ENCODE measurements around the gene NR6A1.
"Not testable (repeated sequence)": the region's sequence is repeated elsewhere in the genome, so short reads cannot be mapped to it uniquely, and the experiment has no call there.

The NR6A1 gene

DNA sequence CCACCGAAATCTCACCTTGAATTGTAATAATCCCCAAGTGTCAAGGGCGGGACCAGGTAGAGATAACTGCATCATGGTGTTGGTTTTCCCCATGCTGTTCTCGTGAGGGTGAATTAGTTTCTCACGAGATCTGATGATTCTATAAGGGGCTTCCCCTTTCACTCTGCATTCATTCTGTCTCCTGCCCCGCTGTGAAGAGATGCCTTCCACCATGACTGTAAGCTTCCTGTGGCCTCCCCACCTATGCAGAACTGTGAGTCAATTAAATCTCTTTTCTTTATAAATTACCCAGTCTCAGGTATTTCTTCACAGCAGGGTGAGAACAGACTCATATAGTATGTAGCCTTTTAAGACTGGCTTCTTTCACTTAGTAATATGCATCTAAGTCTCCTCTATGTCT, 135.8 kb downstream of the NR6A1 start:
- H3K36me3 Mint-ChIP-seq = no peaks in the 10 kb centered on the region
- no peaks in the 10 kb centered on the region for H3K4me1 Mint-ChIP-seq (ENCODE audit: low read depth)
- no peak overlapping the region for H3K27ac Mint-ChIP-seq
- H3K4me3 Mint-ChIP-seq = no peak overlapping the region
- peaks cover 19% of the 10 kb centered on the region for H3K27me3 Mint-ChIP-seq
- no peaks in the 10 kb centered on the region for H3K9me3 Mint-ChIP-seq (ENCODE audit: low read depth)

DNA sequence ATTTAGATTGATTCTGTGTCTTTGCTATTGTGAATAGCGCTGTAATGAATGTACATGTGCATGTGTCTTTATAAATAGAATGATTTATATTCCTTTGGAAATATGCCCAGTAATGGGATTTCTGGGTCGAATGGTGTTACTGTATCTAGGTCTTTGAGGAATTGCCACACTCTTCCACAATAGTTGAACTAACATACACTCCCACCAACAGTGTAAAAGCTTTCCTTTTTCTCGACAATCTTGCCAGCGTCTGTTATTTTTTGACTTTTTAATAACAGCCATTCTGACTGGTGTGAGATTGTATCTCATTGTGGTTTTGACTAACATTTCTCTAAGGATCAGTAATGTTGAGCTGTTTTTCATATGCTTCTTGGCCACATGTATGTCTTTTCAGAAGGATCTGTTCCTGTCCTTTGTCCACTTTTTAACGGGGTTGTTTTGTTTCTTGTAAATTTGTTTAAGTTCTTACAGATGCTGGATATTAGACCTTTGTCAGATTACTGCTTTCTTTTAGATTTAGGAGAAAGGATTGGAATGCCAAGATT, 139.0 kb downstream of the NR6A1 start:
- peaks cover 12% of the 10 kb centered on the region for H3K27me3 Mint-ChIP-seq
- H3K27ac Mint-ChIP-seq = no peak overlapping the region
- H3K4me1 Mint-ChIP-seq (ENCODE audit: low read depth) = no peaks in the 10 kb centered on the region

DNA sequence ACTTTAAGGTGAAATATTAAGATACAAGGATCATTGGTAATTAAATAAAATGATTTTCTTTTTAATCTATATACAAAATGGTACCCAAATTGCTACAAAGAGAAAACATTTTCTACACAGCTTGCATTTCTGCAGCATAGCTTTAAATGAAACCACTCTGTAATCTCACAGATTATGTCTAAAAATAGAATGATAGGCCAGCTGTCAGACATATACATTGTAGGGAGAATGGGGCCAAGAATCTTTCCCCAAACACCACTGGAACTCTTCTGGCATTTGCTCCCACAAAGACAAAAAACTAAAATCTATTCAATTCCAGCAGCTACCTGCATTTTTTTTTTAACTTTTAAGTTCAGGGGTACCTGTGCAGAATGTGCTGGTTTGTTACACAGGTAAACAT, 139.8 kb downstream of the NR6A1 start:
- no peak overlapping the region for H3K27ac Mint-ChIP-seq
- H3K27me3 Mint-ChIP-seq = peaks cover 5% of the 10 kb centered on the region
- no peaks in the 10 kb centered on the region for H3K4me1 Mint-ChIP-seq (ENCODE audit: low read depth)
- no peaks in the 10 kb centered on the region for H3K9me3 Mint-ChIP-seq (ENCODE audit: low read depth)
- no peak overlapping the region for H3K4me3 Mint-ChIP-seq
- no peaks in the 10 kb centered on the region for H3K36me3 Mint-ChIP-seq

More for the DNA sequence above, 139.0 kb downstream of the NR6A1 start:
- Mint-ChIP-seq H3K4me3 (no peak overlapping the region), H3K36me3 (no peaks in the 10 kb centered on the region), H3K9me3 (ENCODE audit: low read depth) (no peaks in the 10 kb centered on the region)

DNA sequence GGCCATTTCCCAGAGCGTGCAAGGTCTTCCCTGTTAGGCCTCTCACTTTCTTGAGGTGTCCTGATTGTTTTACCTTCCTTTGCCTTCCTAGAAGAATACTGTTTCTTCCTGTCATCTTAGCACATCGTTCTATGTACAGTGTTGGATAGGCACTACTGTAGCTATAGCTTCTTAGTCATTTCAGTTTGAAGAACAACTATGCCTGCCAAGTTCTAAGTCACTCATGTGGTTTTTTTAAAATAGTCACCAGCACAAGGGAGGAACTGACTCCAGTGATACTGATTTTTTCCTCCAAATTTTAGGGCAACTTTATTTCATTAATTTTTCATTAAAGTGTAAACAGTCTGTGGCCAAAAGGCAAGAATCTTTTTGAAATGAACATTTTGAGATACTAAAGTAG, 141.5 kb downstream of the NR6A1 start:
- Mint-ChIP-seq H3K4me1 (ENCODE audit: low read depth) (no peaks in the 10 kb centered on the region), H3K36me3 (no peaks in the 10 kb centered on the region), H3K27ac (no peak overlapping the region), H3K9me3 (ENCODE audit: low read depth) (no peaks in the 10 kb centered on the region), H3K27me3 (peaks cover 2% of the 10 kb centered on the region), H3K4me3 (no peak overlapping the region)

DNA sequence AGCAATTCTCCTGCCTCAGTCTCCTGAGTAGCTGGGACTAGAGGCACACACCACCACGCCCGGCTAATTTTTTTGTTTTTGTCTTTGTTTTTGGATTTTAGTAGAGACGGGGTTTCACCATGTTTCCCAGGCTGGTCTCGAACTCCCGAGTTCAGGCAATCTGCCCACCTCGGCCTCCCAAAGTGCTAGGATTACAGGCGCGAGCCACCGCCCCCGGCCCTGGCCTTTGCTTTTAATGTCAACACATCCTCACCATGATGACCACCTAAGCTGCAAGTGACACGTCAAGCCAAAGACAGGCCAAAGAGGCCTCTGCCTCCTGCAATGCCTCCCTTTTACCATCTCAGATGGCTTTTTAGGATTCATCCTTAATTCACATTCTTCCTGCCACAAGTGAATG, 142.4 kb downstream of the NR6A1 start:
- no peak overlapping the region for H3K4me3 Mint-ChIP-seq
- H3K27me3 Mint-ChIP-seq = peaks cover 4% of the 10 kb centered on the region
- H3K27ac Mint-ChIP-seq = no peak overlapping the region
- H3K9me3 Mint-ChIP-seq (ENCODE audit: low read depth) = no peaks in the 10 kb centered on the region
- no peaks in the 10 kb centered on the region for H3K36me3 Mint-ChIP-seq
- H3K4me1 Mint-ChIP-seq (ENCODE audit: low read depth) = no peaks in the 10 kb centered on the region

DNA sequence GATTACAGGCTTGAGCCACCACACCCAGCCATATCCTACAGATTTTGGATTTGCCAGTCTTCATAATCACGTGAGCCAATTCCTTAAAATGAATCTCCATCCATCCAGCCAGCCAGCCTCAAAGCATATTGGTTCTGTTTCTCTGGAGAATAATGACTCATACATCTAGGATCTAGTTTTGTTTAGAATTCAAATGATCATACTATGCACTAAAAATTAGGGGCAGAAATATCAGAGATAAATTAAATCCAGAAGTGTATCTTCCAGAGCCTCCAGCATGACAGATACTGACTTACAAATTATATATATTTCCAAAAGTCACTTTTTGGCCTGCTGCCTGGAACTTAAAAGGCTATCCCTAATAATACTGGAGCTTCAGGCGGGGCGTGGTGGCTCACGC, 144.8 kb downstream of the NR6A1 start:
- no peaks in the 10 kb centered on the region for H3K36me3 Mint-ChIP-seq
- H3K4me1 Mint-ChIP-seq (ENCODE audit: low read depth) = no peaks in the 10 kb centered on the region
- peaks cover 7% of the 10 kb centered on the region for H3K27me3 Mint-ChIP-seq
- no peaks in the 10 kb centered on the region for H3K9me3 Mint-ChIP-seq (ENCODE audit: low read depth)
- no peak overlapping the region for H3K27ac Mint-ChIP-seq
- H3K4me3 Mint-ChIP-seq = no peak overlapping the region

DNA sequence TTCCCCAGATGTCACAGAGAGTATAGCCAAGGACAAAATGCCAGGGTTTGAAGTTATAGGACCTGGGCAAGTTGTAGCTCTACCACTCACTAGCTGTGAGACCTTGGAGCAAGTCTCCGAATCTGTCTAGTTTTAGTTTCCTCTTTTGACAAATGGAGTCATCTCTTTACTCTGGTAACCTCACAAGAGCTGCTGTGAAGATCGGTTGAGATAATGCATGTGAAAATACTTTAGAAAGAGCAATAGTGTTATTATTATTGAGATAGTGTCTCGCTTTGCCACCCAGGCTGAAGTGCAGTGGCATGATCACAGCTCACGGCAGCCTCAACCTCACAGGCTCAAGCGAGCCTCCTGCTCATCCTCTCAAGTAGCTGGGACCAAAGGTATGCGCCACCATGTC, 146.0 kb downstream of the NR6A1 start:
- no peaks in the 10 kb centered on the region for H3K4me1 Mint-ChIP-seq (ENCODE audit: low read depth)
- H3K9me3 Mint-ChIP-seq (ENCODE audit: low read depth) = no peaks in the 10 kb centered on the region
- no peaks in the 10 kb centered on the region for H3K36me3 Mint-ChIP-seq
- no peak overlapping the region for H3K4me3 Mint-ChIP-seq
- peaks cover 5% of the 10 kb centered on the region for H3K27me3 Mint-ChIP-seq
- H3K27ac Mint-ChIP-seq = no peak overlapping the region

DNA sequence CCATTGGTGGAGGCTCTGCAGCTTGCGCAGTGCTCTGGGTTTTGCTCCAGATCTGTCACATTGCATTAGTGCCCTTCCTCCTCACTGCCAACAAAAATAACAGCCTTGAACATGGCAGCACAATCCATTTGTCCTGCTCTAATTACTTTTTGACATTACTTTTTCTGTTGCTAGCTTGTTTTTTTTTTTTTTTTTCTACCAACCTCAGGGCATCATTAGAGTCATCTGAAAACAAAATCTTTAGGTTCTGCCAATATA, 146.4 kb downstream of the NR6A1 start:
- no peaks in the 10 kb centered on the region for H3K9me3 Mint-ChIP-seq (ENCODE audit: low read depth)
- no peak overlapping the region for H3K4me3 Mint-ChIP-seq
- H3K27ac Mint-ChIP-seq = no peak overlapping the region
- no peaks in the 10 kb centered on the region for H3K4me1 Mint-ChIP-seq (ENCODE audit: low read depth)
- no peaks in the 10 kb centered on the region for H3K36me3 Mint-ChIP-seq
- H3K27me3 Mint-ChIP-seq = peaks cover 5% of the 10 kb centered on the region

DNA sequence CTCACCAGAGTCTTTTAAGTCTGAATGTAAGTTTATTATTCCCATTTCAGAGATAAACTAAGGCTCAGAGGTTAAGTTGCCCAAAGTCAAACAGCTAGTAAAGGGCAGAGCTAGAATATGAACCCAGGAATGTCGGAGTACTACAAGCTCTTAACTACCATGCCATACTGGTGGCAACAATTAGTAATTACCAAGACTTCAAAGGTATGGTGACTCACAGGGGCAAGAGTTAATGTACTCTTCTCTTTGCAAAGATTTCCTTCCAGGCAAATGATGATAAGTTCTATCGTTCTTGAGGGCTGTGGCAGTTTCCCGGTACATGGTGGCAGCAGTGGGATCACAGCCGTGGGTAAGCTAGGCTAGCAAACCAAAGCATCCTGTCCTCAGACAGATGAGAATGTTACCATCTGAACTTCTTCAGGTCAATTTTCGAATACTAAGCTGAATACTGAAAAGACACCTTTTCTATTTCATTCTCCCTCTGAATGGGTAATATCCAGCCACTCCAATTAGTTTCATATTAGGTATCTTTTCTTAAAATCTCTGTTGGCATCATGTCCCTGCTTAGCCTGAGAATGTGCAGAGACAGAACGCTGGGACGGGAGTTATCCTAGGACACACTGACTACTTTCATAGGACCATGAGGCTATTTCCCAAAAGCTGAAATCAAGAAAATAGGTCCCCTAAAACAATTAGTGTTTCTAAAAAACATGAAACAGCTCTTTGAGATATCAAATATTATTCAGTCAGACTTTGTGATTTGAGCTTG, 147.0 kb downstream of the NR6A1 start:
- Mint-ChIP-seq H3K27me3 (peaks cover 5% of the 10 kb centered on the region), H3K36me3 (no peaks in the 10 kb centered on the region), H3K4me3 (no peak overlapping the region), H3K27ac (no peak overlapping the region), H3K9me3 (ENCODE audit: low read depth) (no peaks in the 10 kb centered on the region), H3K4me1 (ENCODE audit: low read depth) (no peaks in the 10 kb centered on the region)

DNA sequence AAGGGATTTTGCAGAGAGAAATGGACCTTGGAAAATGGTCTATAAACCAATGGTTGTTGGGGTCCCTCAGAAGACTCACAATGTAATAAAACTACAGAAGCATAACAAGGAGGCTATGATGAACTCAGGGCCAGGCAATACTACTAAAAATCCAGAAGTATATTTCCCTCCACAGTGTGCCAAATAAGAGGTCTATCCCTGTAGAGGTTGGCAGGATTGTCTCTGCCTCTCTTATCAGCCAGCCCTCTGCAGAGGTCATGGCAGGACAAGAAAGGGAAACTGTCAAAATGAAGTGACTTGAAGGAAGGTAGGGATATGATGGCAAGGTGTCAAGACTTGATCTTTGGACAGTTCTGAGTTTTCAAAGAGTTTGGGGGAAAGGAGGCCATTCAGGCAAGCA, 148.2 kb downstream of the NR6A1 start:
- Mint-ChIP-seq H3K36me3 (no peaks in the 10 kb centered on the region), H3K4me3 (no peak overlapping the region), H3K27ac (no peak overlapping the region), H3K4me1 (ENCODE audit: low read depth) (no peaks in the 10 kb centered on the region), H3K9me3 (ENCODE audit: low read depth) (no peaks in the 10 kb centered on the region), H3K27me3 (peaks cover 5% of the 10 kb centered on the region)

DNA sequence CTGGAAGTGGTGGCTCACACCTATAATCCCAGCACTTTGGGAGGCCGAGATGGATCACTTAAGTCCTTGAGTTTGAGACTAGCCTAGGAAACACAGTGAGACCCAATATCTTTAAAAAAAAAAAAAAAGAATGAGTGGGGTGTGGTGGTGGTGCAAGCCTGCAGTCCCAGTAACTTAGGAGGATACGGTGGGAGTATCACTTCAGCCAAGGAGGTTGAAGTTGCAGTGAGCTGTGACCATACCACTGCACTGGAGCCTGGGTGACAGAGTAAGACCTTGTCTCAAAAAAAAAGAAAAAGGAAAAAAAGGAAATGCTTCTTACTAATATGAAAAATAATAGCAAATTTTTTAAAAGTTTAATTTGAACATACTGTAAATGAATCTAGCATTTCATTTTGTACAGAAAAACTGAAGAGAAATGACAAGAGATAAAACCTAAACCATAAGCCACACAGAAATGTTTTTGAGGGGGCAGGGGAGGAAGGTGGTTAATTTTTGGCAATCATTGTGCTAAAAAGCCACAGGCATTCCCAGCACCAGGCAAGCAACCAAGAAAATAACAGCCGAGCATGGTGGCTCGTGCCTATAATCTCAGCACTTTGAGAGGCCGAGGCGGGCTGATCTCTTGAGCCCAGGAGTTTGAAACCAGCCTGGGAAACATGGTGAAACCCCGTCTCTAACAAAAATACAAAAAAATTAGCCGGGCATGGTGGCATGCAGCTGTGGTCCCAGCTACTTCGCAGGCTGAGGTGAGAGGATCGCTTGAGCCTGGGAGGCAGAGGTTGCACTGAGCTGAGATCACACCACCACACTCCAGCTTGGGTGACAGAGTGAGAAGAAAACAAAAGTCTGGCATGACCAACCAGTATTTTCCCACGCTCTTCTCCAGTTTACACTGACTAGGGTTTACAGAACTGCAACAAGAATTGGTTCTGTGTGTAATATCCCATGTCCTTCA, 149.5 kb downstream of the NR6A1 start:
- no peaks in the 10 kb centered on the region for H3K36me3 Mint-ChIP-seq
- H3K4me3 Mint-ChIP-seq = no peak overlapping the region
- peaks cover 9% of the 10 kb centered on the region for H3K27me3 Mint-ChIP-seq
- no peak overlapping the region for H3K27ac Mint-ChIP-seq
- H3K9me3 Mint-ChIP-seq (ENCODE audit: low read depth) = no peaks in the 10 kb centered on the region
- H3K4me1 Mint-ChIP-seq (ENCODE audit: low read depth) = no peaks in the 10 kb centered on the region

DNA sequence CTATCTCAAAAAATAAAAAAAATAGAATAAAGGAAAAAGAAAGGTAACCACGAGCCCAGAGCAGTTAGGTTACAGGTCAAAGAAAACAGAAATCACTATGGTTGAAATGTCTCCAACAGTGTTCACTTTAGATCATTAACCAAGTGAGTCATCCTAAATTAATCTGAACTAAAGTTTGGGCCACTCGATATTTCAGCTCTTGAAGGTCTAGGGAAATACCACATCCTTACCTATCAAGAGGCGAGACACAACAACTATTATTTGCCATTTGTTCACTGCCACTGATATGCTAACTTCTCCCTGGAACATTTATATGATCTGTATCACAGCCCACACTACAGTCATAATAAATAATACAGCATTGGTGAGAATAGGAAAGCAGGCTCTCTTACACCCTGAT, 152.6 kb downstream of the NR6A1 start:
- peaks cover 9% of the 10 kb centered on the region for H3K27me3 Mint-ChIP-seq
- H3K36me3 Mint-ChIP-seq = no peaks in the 10 kb centered on the region
- H3K27ac Mint-ChIP-seq = no peak overlapping the region
- H3K4me3 Mint-ChIP-seq = no peak overlapping the region
- no peaks in the 10 kb centered on the region for H3K4me1 Mint-ChIP-seq (ENCODE audit: low read depth)
- no peaks in the 10 kb centered on the region for H3K9me3 Mint-ChIP-seq (ENCODE audit: low read depth)

DNA sequence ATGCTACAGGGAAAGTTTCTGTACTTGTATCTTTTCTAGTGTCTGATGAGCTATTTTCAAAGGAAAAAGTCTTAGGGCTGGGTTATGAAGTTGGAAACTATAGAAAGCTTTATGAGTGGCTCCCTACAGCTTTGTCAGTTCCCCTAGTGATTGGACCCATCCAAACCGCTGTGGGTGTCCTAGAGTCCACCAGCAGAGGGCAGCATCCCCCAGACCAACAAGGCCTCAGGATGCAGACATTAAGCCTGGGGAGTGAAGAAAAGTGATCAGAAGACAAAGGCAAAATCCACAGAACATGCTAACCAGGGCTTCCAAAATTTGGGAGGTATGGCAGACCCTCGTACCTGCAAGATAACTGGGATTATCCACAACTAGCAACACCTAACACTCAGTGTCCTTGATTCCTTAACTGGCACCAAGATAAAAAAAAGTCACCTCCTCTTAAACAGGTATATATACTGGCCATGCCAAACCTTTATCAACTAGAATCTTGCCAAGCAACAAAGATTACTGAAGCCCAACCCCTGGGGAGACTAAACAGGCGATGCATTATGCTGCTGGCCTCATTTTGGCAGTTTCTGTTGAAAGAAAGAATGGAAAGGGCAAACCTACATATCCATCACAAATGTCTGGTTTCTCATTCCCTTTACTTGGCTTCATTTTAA, 153.5 kb downstream of the NR6A1 start:
- H3K4me1 Mint-ChIP-seq (ENCODE audit: low read depth) = no peaks in the 10 kb centered on the region
- H3K27me3 Mint-ChIP-seq = peaks cover 9% of the 10 kb centered on the region
- no peaks in the 10 kb centered on the region for H3K36me3 Mint-ChIP-seq
- no peaks in the 10 kb centered on the region for H3K9me3 Mint-ChIP-seq (ENCODE audit: low read depth)
- H3K4me3 Mint-ChIP-seq = no peak overlapping the region
- no peak overlapping the region for H3K27ac Mint-ChIP-seq

DNA sequence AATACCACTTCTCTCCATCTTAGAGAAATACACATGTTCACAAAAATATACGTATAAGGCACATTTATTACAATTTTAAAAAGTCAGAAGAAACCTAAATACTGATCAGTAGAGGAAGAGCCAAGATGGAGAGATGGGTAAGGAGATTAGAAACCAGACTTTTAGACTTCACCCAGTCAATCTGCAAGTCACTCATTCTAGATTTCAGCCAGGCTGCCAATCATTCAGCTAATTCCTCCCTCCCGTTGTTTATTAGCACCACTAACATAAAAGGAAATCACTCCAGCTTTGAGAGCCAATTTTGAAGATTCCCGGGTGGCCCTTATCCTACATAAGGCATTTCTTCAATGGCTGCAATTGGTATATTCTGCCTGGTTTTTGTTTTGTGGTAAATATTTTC, 154.2 kb downstream of the NR6A1 start:
- H3K27me3 Mint-ChIP-seq = peaks cover 9% of the 10 kb centered on the region
- H3K4me3 Mint-ChIP-seq = no peak overlapping the region
- H3K4me1 Mint-ChIP-seq (ENCODE audit: low read depth) = no peaks in the 10 kb centered on the region
- H3K9me3 Mint-ChIP-seq (ENCODE audit: low read depth) = no peaks in the 10 kb centered on the region
- H3K36me3 Mint-ChIP-seq = no peaks in the 10 kb centered on the region
- H3K27ac Mint-ChIP-seq = no peak overlapping the region

DNA sequence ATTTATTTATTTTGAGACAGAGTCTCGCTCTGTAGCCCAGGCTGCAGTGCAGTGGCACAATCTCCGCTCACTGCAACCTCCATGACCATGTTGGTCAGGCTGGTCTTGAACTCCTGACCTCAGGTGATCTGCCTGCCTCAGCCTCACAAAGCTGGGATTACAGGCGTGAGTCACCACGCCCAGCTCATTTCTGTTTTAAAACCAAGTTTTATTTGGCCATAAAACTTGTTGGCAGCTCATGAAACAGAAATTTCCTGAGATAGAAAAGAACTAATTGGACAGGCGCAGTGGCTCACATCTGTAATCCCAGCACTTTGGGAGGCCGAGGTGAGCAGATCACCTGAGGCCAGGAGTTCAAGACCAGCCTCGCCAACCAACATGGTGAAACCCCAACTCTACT, 155.3 kb downstream of the NR6A1 start:
- H3K36me3 Mint-ChIP-seq; H3K27ac Mint-ChIP-seq; H3K4me3 Mint-ChIP-seq; H3K9me3 Mint-ChIP-seq (ENCODE audit: low read depth); H3K27me3 Mint-ChIP-seq; H3K4me1 Mint-ChIP-seq (ENCODE audit: low read depth): not testable (repeated sequence)

Measured in activated naive CD8-positive, alpha-beta T cell (primary cell).